Measurements from ENCODE around the gene PRDM16.

PRDM16 gene

DNA sequence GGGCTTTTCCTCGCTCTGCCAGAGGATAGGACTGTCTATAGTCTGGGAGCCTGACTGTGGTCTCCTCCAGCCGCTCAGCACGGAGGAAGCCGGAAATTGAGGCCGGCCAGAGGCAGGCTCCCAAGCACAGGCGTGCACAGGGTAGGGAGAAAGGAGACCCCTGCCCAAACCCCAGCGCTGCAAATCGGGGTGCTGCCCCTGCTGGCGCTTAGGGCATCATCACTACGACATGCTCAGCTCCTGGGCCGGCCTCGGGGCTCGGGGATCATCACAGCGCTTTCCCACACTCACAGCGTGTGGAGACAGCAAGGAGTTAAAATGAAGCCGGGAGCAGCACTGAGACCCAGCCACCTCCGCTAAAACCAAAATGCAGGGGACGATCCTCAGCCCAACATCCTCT lies 322.7 kb downstream of the PRDM16 start:
- no peak for DNase-seq (ENCODE audit: low spot score)
- H3K27ac ChIP-seq: no peak overlapping the region
- TF ChIP-seq, protein P1, sequence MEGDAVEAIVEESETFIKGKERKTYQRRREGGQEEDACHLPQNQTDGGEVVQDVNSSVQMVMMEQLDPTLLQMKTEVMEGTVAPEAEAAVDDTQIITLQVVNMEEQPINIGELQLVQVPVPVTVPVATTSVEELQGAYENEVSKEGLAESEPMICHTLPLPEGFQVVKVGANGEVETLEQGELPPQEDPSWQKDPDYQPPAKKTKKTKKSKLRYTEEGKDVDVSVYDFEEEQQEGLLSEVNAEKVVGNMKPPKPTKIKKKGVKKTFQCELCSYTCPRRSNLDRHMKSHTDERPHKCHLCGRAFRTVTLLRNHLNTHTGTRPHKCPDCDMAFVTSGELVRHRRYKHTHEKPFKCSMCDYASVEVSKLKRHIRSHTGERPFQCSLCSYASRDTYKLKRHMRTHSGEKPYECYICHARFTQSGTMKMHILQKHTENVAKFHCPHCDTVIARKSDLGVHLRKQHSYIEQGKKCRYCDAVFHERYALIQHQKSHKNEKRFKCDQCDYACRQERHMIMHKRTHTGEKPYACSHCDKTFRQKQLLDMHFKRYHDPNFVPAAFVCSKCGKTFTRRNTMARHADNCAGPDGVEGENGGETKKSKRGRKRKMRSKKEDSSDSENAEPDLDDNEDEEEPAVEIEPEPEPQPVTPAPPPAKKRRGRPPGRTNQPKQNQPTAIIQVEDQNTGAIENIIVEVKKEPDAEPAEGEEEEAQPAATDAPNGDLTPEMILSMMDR (conservative IDR thresholded peaks at IDR 0.05; ENCODE audit: low read depth): no peak
- ChIA-PET CTCF (no interaction called here), POLR2A (ENCODE audit: low non-redundant PET) (no interaction called here)

DNA sequence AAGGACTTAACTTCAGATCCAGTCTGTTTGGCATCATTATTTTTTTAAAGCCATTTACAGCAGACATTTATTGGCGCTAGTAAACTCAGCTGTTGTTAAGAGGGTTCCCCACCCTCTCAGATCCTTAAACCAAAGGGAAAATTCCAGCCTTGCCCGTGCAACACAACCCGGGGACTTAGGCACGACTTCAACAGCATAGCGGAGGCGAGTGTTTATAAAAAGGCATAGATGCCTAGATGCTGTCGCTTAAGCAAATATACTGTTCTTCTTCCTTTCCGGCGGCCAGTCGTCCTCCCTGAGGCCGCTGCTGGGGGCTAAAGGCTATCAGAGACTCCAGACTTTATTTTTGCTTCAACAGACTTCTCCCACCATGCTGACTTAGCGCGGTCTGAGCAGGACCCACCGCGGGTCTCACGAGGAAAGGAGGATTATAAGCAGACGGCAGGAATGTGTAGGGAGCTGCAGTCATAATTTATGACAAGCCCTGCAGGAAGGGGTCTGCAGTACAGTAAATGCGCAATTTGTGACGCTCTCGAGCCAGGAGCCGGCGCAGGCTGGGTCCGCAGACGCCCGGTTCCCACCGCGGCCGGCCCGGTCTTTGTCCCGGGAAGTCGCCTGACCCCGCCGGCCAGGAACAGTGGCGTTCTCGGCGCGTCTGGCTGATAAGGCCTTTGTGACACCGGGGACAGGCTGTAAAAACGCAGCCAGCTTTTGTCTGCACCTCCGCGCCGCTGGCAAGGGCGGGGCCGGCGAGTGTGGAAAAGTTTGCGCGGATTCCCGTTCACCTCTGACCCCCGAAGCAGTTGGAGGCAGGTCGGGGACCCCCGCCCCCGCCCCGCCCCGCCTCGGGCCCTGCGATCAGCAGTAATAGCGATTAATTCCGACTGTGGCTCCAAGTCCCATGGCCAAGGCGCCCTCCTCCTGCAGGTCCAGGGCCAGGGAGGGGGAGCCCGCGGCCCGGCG lies 324.3 kb downstream of the PRDM16 start:
- DNase-seq (ENCODE audit: low spot score): no peak
- ChIA-PET CTCF (interaction anchor here (0.6 kb wide), 1 partner anchor 490 kb away, joined by 3 read pairs; no protein-coding TSS in a partner anchor), POLR2A (ENCODE audit: low non-redundant PET) (no interaction called here)
- no peak overlapping the region for H3K27ac ChIP-seq
- TF ChIP-seq, protein P1 (conservative IDR thresholded peaks at IDR 0.05; ENCODE audit: low read depth): no peak

DNA sequence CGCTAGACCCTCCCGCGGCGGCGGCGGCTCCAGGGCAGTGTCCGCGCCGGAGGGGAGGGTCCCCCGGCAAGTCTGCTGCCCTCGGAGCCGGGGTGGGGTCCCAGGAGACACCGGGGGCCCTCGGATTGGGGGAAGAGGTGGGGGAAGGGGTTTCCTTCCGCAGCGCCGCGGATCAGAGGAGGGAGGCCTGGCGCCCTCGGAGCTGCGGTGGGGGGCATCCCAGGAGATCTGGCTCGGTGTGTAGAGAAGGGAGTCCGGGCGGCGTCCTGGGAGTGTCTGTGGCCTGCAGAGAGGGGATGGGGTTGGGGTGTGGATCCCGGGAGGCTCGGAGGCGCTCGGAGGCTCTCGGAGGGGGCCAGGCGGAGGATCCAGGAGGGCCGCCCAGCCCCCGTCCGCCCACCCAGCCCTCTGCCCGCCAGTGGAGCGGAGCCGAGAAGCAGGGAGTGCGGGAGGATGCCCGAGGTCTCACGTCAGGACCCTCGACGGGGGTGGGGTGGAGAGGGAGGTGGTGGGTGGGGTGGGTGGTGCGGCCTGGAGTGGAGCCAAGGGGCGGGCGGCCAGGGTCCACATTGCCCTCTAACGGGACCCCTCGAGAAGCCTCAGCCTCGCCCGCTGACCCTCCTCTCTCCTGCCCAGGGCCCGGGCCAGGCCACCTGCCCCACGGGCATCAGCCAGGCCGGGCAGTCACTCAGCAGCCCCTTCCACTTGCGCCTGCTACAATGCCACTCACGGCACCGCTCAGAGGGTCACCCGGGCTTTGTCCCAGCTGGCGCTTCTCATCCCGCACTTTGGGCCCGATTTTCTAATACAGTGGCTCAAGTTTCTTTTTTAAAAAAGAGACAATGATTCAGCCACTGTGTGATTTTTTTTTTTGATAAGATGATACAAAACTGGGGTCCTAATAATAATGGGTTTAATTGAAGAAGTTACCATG lies 325.3 kb downstream of the PRDM16 start:
- no peak overlapping the region for H3K27ac ChIP-seq
- ChIA-PET CTCF (no interaction called here), POLR2A (ENCODE audit: low non-redundant PET) (no interaction called here)
- DNase-seq (ENCODE audit: low spot score): no peak
- TF ChIP-seq, protein P1 (conservative IDR thresholded peaks at IDR 0.05; ENCODE audit: low read depth): no peak

DNA sequence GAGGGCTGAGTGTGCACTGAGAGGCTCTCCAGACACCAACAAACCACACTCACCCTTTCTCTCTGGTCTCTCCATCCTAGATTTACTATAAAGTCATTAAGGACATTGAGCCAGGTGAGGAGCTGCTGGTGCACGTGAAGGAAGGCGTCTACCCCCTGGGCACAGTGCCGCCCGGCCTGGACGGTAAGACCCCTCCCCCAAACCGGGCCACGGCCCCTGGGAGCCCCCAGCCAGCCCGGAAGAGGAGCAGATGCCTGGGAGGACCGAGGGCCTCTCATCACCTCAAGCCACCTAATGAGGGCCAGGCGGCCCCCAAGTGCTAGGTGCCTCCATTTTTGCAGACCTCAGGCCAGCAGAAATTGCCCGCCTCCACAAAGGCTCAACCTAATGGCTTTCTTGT lies 327.4 kb downstream of the PRDM16 start:
- ChIA-PET CTCF (no interaction called here), POLR2A (ENCODE audit: low non-redundant PET) (no interaction called here)
- no peak overlapping the region for H3K27ac ChIP-seq
- no peak for DNase-seq (ENCODE audit: low spot score)
- TF ChIP-seq, protein P1 (conservative IDR thresholded peaks at IDR 0.05; ENCODE audit: low read depth): no peak

DNA sequence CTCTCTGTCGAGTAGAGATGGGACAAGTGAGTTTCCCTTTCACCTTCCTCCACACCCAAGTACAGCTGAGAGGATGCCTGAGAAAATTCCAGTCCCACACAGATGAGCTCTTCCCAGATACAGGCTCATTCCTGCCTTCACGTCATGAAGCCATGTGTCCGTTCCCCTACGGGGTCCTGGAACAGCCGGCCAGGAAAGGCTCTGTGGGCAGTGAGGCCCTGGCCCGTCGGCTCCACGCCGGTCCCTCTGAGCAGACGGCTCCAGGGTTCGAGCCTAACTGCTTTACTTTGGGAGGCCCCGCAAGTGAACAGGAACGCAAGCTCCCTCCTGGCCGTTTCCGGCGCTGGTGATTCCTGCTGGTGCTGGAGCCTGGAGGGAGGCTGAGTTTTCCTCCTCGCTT lies 328.3 kb downstream of the PRDM16 start:
- POLR2A ChIA-PET (ENCODE audit: low non-redundant PET): no interaction called here
- TF ChIP-seq, protein P1 (conservative IDR thresholded peaks at IDR 0.05; ENCODE audit: low read depth): no peak
- CTCF ChIA-PET: interaction anchor here (0.6 kb wide), 1 partner anchor 27 kb away, joined by 3 read pairs; no protein-coding TSS in a partner anchor
- H3K27ac ChIP-seq: no peak overlapping the region
- no peak for DNase-seq (ENCODE audit: low spot score)
